ENCODE results near the gene FOXK1. TPM values are rescaled to one million over a fixed set of nuclear protein-coding genes. Genes with fewer than 3 reads are reported as not detected.

Gene FOXK1
- total RNA-seq, 2 experiments from 2014 or later, result 67.8 to 68.1 TPM

- no peak for ATAC-seq (ENCODE audit: poor library complexity)
- ChIA-PET CTCF (no interaction called here), POLR2A (interaction anchor here (1.0 kb wide), 1 partner anchor 9 kb away, joined by 3 read pairs; the partner anchor contains the start of gene AP5Z1)
- no peak overlapping the region for H3K4me3 Mint-ChIP-seq
- no peak for TF ChIP-seq CTCF (IDR thresholded peaks at IDR 0.05)
- peaks cover 2% of the 10 kb centered on the region for H3K4me1 ChIP-seq (ENCODE audit: insufficient read depth, low read length)
- DNase-seq, result no peak
- H3K9me3 Mint-ChIP-seq, result no peaks in the 10 kb centered on the region
- H3K4me3 ChIP-seq (ENCODE audit: low read length), result no peak overlapping the region
- no peaks in the 10 kb centered on the region for H3K27me3 Mint-ChIP-seq
- no peak overlapping the region for H3K27ac Mint-ChIP-seq
- H3K27ac ChIP-seq (ENCODE audit: low read depth in 1 of 2, low read length in 2 of 2), result no peak overlapping the region
- no peaks in the 10 kb centered on the region for H3K27me3 ChIP-seq (ENCODE audit: control insufficient read depth in 1 of 2, insufficient read depth in 2 of 2, low read length in 2 of 2)
- intact Hi-C loops (cut with DNase I, micrococcal nuclease), result no loop called here
- no peaks in the 10 kb centered on the region for H3K9me3 ChIP-seq (ENCODE audit: control insufficient read depth in 1 of 2, insufficient read depth in 1 of 2, low read length in 2 of 2)
- H3K36me3 ChIP-seq (ENCODE audit: insufficient read depth, low read length), result peaks cover 91% of the 10 kb centered on the region
- peaks cover 38% of the 10 kb centered on the region for H3K36me3 Mint-ChIP-seq (ENCODE audit: low read depth)
- no peaks in the 10 kb centered on the region for H3K4me1 Mint-ChIP-seq (ENCODE audit: low read depth)
Measured at GRCh38 chr7:4784799-4785198, 102.7 kb downstream of the FOXK1 start.

GRCh38 chr7:4785371-4785770, 103.3 kb downstream of the FOXK1 start:
- POLR2A ChIA-PET, result interaction anchor here (1.6 kb wide), 1 partner anchor 10 kb away, joined by 5 read pairs; the partner anchor contains the start of gene AP5Z1
- Histone ChIP-seq H3K36me3 (ENCODE audit: insufficient read depth, low read length) (peaks cover 92% of the 10 kb centered on the region), H3K27ac (ENCODE audit: low read depth in 1 of 2, low read length in 2 of 2) (no peak overlapping the region)

GRCh38 chr7:4786015-4786414, 103.9 kb downstream of the FOXK1 start:
- Mint-ChIP-seq H3K36me3 (ENCODE audit: low read depth) (peaks cover 44% of the 10 kb centered on the region), H3K27me3 (no peaks in the 10 kb centered on the region), H3K4me3 (no peak overlapping the region), H3K27ac (no peak overlapping the region), H3K4me1 (ENCODE audit: low read depth) (no peaks in the 10 kb centered on the region), H3K9me3 (no peaks in the 10 kb centered on the region)
- TF ChIP-seq CTCF (IDR thresholded peaks at IDR 0.05), result no peak
- intact Hi-C loops (cut with DNase I, micrococcal nuclease), result no loop called here
- Histone ChIP-seq H3K9me3 (ENCODE audit: control insufficient read depth in 1 of 2, insufficient read depth in 1 of 2, low read length in 2 of 2) (no peaks in the 10 kb centered on the region), H3K27me3 (ENCODE audit: control insufficient read depth in 1 of 2, insufficient read depth in 2 of 2, low read length in 2 of 2) (no peaks in the 10 kb centered on the region), H3K36me3 (ENCODE audit: insufficient read depth, low read length) (peaks cover 94% of the 10 kb centered on the region), H3K4me3 (ENCODE audit: low read length) (no peak overlapping the region), H3K4me1 (ENCODE audit: insufficient read depth, low read length) (no peaks in the 10 kb centered on the region), H3K27ac (ENCODE audit: low read depth in 1 of 2, low read length in 2 of 2) (no peak overlapping the region)
- no peak for DNase-seq
- ChIA-PET CTCF (no interaction called here), POLR2A (interaction anchor here (1.6 kb wide), 1 partner anchor 11 kb away, joined by 5 read pairs; the partner anchor contains the start of gene AP5Z1)
- ATAC-seq (ENCODE audit: poor library complexity), result no peak

More at GRCh38 chr7:4785371-4785770, 103.3 kb downstream of the FOXK1 start:
- Histone ChIP-seq H3K4me1 (ENCODE audit: insufficient read depth, low read length) (no peaks in the 10 kb centered on the region), H3K27me3 (ENCODE audit: control insufficient read depth in 1 of 2, insufficient read depth in 2 of 2, low read length in 2 of 2) (no peaks in the 10 kb centered on the region), H3K9me3 (ENCODE audit: control insufficient read depth in 1 of 2, insufficient read depth in 1 of 2, low read length in 2 of 2) (no peaks in the 10 kb centered on the region), H3K4me3 (ENCODE audit: low read length) (no peak overlapping the region)
- TF ChIP-seq CTCF (IDR thresholded peaks at IDR 0.05), result no peak
- no peak overlapping the region for H3K4me3 Mint-ChIP-seq
- intact Hi-C loops (cut with DNase I, micrococcal nuclease), result no loop called here
- peaks cover 43% of the 10 kb centered on the region for H3K36me3 Mint-ChIP-seq (ENCODE audit: low read depth)
- H3K9me3 Mint-ChIP-seq, result no peaks in the 10 kb centered on the region
- ATAC-seq (ENCODE audit: poor library complexity), result no peak
- H3K27me3 Mint-ChIP-seq, result no peaks in the 10 kb centered on the region
- no peaks in the 10 kb centered on the region for H3K4me1 Mint-ChIP-seq (ENCODE audit: low read depth)
- H3K27ac Mint-ChIP-seq, result no peak overlapping the region
- CTCF ChIA-PET, result no interaction called here
- no peak for DNase-seq

Data from CD4-positive, alpha-beta T cell (primary cell).